Activated CD8-positive, alpha-beta memory T cell treated with anti-CD3 and anti-CD28 coated beads, Interleukin-2, amount 10 ng/mL, durations not matched to agents 7 days and 5 days (primary cell): ENCODE data around the gene C3orf52. TPM values are rescaled to one million over a fixed set of nuclear protein-coding genes. Genes with fewer than 3 reads are reported as not detected.
"Not testable (repeated sequence)": the region's sequence is repeated elsewhere in the genome, so short reads cannot be mapped to it uniquely, and the experiment has no call there.

Experiments
- ATAC-seq: fragments of 150-1000 bp; cut with Tn5 transposase; one replicate; pipeline ENCODE4 v1.10.0; 2021; ENCODE audit warnings: moderate library complexity
- CTCF ChIA-PET: fragments of 350-600 bp; sonication (Branson Sonifier 250); formaldehyde crosslinking; loops from one replicate; lab custom pipeline; 2021; ENCODE audit warnings: antibody characterized with exemption; lab: Charles Lee
- DNase-seq: peaks from one replicate; pipeline ENCODE4 v3.0.0-alpha.2; 2020
- H3K27ac Mint-ChIP-seq: one replicate; pipeline ENCODE4 v1.8.0; 2021; ENCODE audit warnings: mild to moderate bottlenecking, mixed read lengths
- H3K27me3 Mint-ChIP-seq: one replicate; pipeline ENCODE4 v1.8.0; 2021; ENCODE audit warnings: mixed read lengths
- H3K36me3 Mint-ChIP-seq: one replicate; pipeline ENCODE4 v1.8.0; 2021; ENCODE audit warnings: mild to moderate bottlenecking, mixed read lengths
- H3K4me1 Mint-ChIP-seq: one replicate; pipeline ENCODE4 v1.8.0; 2021; ENCODE audit warnings: mixed read lengths
- H3K4me3 Mint-ChIP-seq: one replicate; pipeline ENCODE4 v1.8.0; 2021; ENCODE audit warnings: mild to moderate bottlenecking, moderate library complexity, mixed read lengths
- H3K9me3 Mint-ChIP-seq: one replicate; pipeline ENCODE4 v1.8.0; 2022; ENCODE audit warnings: low read depth, mixed read lengths
- total RNA-seq, 2 experiments: library from RNA; stranded (reverse); gene quantifications; one replicate each; pipeline ENCODE4 v1.2.3, GENCODE V29; 2021

Gene C3orf52, protein sequence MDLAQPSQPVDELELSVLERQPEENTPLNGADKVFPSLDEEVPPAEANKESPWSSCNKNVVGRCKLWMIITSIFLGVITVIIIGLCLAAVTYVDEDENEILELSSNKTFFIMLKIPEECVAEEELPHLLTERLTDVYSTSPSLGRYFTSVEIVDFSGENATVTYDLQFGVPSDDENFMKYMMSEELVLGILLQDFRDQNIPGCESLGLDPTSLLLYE
- 1 to 10 TPM; 2.4 to 2.6 TPM for total RNA-seq

DNA sequence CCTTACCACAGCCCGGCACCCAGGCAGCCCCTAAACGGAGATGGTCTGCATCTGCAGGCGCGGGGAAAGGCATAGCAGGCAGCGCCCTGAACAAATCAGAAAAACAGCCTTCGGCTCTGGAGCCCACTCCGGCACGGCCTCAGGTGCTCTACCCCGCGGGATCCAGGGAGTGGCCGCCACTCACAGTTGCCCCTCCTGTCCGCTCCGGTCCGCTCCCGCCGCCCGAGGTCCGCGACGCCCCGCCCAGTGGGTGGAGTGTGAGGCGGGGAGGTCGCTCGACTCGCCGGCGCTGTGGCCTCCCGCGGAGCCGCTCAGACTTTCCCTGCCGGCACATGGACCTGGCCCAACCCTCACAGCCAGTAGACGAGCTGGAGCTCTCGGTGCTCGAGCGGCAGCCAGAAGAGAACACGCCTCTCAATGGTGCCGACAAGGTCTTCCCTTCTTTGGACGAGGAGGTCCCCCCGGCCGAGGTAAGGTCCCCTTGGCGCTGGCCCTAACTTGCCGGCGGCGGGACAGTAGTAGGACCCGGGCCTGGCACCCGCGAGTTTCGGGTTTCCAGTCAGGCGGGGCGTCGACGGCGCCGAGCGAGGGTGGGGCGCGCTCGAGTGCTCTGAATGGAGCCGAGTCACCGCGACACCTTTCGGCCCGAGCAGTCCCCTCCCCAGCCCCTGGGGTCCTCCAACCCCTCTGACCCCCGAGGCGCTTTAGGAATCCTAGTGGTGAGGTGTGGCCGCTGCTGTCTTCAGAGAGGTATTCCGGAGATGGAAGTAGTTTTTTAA, at the start of gene C3orf52:
TSS of gene C3orf52 (plus strand) at position 314 of the 779 bp plus-strand sequence. CDS start at position 333, 19 bp downstream.
- ATAC-seq (peak; percentile 94), DNase-seq (peak; percentile 72)
- H3K27ac Mint-ChIP-seq = peak within 1 kb of the TSS; percentile 59
- peaks cover 22% of the 10 kb centered on the region for H3K27me3 Mint-ChIP-seq
- no peaks in the 10 kb centered on the region for H3K9me3 Mint-ChIP-seq
- H3K36me3 Mint-ChIP-seq = peaks cover 1% of the 10 kb centered on the region
- CTCF ChIA-PET = no interaction called here
- H3K4me3 Mint-ChIP-seq = peak within 1 kb of the TSS; percentile 74
- H3K4me1 Mint-ChIP-seq = peaks cover 34% of the 10 kb centered on the region

DNA sequence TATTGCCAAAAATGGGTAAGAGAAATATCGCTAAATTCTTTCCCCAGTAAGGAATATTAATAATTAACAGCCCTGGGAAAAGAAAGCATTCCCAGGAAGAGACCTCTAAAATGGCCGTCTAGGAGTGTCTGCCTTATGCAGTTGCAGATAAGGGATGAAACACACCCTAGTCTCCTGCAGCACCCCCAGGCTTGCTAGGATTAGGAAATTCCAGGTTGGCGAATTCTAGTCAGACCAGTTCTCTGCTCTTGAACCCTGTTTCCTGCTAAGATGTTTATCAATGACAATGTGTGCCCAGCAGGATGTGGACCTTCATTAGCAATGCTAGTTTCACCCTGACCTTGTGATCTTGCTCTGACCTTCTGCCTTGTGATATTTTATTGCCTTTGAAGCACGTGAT, 49.0 kb upstream of the C3orf52 start:
- DNase-seq, H3K27me3 Mint-ChIP-seq, ATAC-seq, H3K4me1 Mint-ChIP-seq, CTCF ChIA-PET, H3K27ac Mint-ChIP-seq, H3K36me3 Mint-ChIP-seq, H3K9me3 Mint-ChIP-seq, H3K4me3 Mint-ChIP-seq: not testable (repeated sequence)

DNA sequence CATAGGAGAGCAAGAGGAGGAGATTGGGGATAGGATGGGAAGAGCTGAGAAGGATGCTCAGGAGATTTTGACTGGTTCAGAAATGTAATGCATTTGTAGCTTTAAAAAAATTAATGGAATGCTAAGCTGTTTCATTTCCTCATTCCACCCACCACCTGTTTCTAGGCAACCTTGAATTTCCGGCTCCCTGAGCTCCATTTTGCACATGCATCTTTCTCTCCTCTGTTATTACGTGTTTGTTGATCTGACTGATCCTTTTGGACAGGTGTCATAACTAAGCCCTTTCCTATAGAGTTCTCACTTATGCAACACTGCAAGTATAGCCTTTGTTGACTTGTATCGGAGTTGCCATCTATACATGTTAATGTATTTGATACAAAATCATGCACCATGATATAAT, 47.3 kb upstream of the C3orf52 start:
- Mint-ChIP-seq H3K36me3 (no peaks in the 10 kb centered on the region), H3K27me3 (no peaks in the 10 kb centered on the region), H3K27ac (no peak overlapping the region), H3K4me3 (no peak overlapping the region), H3K9me3 (no peaks in the 10 kb centered on the region), H3K4me1 (no peaks in the 10 kb centered on the region)
- CTCF ChIA-PET = no interaction called here
- ATAC-seq (no peak), DNase-seq (no peak)

DNA sequence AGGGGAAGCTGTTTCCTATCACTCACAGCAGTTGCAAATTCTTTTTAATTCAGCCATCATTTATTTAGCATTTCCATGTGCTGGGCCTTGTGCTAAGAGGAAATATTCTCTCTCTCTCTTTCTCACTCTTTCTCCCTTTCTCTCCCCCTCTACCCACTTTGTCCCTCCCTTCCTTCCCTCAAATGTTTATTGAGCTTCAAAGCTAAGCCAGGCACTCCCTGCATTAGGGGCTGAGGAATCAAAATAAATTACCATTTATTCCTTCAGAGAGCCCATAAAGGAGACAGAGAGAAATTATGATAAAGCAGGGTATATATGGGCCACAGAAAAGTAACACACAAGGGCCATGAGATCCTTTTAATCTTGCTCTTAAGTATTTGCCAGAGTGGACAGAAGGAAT, 44.9 kb upstream of the C3orf52 start:
- Mint-ChIP-seq H3K27me3 (no peaks in the 10 kb centered on the region), H3K27ac (no peak overlapping the region), H3K9me3 (no peaks in the 10 kb centered on the region), H3K4me1 (no peaks in the 10 kb centered on the region), H3K4me3 (no peak overlapping the region), H3K36me3 (no peaks in the 10 kb centered on the region)
- DNase-seq (no peak), ATAC-seq (no peak)
- CTCF ChIA-PET = interaction anchor here (0.7 to 1.7 kb wide), 4 partner anchors 9 to 25 kb away, joined by 3 to 4 read pairs (median 3); no protein-coding TSS in a partner anchor

DNA sequence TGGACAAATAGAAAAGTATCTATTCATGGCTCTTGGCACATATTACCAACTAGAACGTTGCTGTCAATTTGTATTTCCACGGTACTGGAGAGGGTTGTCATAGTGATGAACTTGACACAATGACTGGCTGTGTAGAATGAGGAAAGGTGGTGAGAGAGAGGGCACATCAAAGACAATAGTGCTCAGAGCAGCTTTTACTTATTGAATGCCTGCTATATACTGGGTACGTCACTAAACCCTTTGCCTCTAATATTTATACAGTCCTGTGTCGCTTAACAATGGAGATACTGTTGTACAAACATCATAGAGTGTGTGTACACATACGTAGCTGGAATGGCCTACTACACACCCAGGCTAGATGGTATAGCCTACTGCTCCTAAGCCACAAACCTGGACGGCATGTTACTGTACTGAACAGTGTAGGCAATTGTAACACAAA, 43.3 kb upstream of the C3orf52 start:
- no peak for ATAC-seq

DNA sequence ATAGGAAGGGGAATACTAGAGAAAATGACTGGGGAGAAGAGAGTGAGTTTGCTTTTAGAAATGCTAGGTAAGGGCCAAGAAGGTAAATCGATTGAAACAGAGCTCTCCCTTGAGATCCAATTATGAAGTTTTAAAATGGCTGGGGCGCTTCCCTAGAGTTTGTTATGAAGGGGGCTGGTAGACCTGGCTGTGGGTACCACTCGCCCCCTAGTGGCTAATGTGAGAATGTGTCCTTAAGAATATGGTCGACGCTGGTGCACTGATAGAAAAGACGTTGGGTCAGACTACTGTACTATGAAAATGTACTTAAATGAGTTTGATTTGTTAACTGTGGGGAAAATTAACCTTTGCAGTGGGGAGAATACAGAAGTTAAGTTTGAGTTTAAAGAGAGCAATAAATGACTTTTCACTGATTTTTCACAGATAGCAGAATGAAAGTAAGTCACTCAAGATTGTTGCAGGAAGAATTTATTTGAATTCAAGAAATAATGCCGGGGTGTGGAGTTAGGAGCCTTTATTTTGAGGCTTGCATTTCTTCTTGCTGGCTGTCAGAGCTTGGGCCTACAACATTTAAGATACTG, 42.5 kb upstream of the C3orf52 start:
- Mint-ChIP-seq H3K9me3 (no peaks in the 10 kb centered on the region), H3K27me3 (no peaks in the 10 kb centered on the region), H3K4me3 (no peak overlapping the region), H3K27ac (no peak overlapping the region), H3K36me3 (no peaks in the 10 kb centered on the region), H3K4me1 (peaks cover 5% of the 10 kb centered on the region)
- CTCF ChIA-PET = interaction anchor here (0.8 to 2.3 kb wide), 21 partner anchors 9 to 437 kb away, joined by 3 to 14 read pairs (median 4); partner anchors contain the start of gene ABHD10
- DNase-seq (peak; percentile 66), ATAC-seq (peak; percentile 96)

More for the DNA sequence above, 43.3 kb upstream of the C3orf52 start:
- Mint-ChIP-seq H3K36me3 (no peaks in the 10 kb centered on the region), H3K27me3 (no peaks in the 10 kb centered on the region), H3K9me3 (no peaks in the 10 kb centered on the region), H3K4me3 (no peak overlapping the region), H3K4me1 (peaks cover 5% of the 10 kb centered on the region), H3K27ac (no peak overlapping the region)
- CTCF ChIA-PET = interaction anchor here (0.8 to 2.3 kb wide), 18 partner anchors 9 to 436 kb away, joined by 3 to 14 read pairs (median 4); partner anchors contain the start of gene ABHD10
- no peak for DNase-seq

DNA sequence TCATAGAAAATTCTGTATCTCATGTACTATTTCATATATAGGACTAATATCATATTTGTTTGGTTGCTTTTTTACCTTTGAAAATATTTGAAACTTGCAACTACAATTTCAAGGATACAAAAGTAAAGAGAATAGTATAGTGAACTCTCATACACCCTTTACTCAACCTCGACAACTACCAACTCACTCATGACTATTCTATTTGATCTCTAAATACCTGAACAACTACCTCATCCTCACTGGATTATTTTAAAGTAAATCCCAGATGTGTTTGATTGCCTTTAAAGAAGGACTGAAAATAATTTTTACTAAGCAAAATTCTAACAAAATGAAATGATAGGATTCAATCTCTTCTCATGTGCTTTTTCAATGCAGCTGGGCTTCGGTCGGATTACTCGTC, 39.6 kb upstream of the C3orf52 start:
- no peak for ATAC-seq
- no peaks in the 10 kb centered on the region for H3K9me3 Mint-ChIP-seq
- CTCF ChIA-PET = interaction anchor here (1.0 kb wide), 1 partner anchor 79 kb away, joined by 3 read pairs; no protein-coding TSS in a partner anchor
- DNase-seq = no peak
- H3K4me1 Mint-ChIP-seq = peaks cover 5% of the 10 kb centered on the region
- H3K36me3 Mint-ChIP-seq = no peaks in the 10 kb centered on the region
- H3K4me3 Mint-ChIP-seq = no peak overlapping the region
- no peaks in the 10 kb centered on the region for H3K27me3 Mint-ChIP-seq
- no peak overlapping the region for H3K27ac Mint-ChIP-seq

DNA sequence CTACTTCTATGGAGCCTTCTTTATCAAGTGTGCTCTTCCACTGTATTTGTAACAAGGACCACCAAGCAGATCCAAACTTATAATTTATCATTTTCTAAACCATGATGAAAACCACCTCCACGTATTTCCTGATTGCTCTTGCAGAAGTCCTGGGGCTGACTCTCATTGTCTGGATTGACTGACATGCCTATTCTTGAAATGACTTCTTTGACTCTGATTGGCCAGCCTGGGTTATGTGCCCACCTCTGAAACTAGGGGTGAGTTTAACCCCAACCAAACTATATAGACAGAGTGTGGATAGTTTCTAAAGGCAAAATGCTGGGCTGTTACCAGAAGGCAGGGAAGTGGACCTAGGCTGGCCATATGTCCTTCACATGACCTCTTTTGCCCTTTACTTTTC, 38.9 kb upstream of the C3orf52 start:
- H3K27me3 Mint-ChIP-seq = no peaks in the 10 kb centered on the region
- ATAC-seq = no peak
- CTCF ChIA-PET = no interaction called here
- no peak for DNase-seq
- no peak overlapping the region for H3K27ac Mint-ChIP-seq
- peaks cover 5% of the 10 kb centered on the region for H3K4me1 Mint-ChIP-seq
- H3K36me3 Mint-ChIP-seq = no peaks in the 10 kb centered on the region
- no peak overlapping the region for H3K4me3 Mint-ChIP-seq
- no peaks in the 10 kb centered on the region for H3K9me3 Mint-ChIP-seq

DNA sequence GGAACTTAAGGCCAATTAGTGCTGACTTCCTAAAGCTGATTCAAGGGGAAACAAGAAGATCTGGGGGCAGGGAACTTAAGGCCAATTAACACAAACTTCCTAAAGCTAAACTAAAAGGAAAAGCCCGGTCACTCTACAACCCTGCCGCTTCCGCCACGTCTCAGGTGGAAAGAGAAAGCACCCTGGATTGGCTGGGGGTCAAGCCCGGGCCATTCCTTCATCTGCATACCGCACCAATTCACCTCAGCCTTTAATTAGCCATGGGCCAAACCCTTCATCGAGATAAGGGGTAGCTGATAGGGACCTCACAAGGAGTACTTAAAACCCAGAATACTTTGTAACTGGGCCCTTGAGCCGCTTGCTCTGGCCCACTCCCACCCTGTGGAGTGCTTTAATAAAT, 37.3 kb upstream of the C3orf52 start:
- CTCF ChIA-PET = no interaction called here
- no peak overlapping the region for H3K27ac Mint-ChIP-seq
- DNase-seq (no peak), ATAC-seq (no peak)
- no peaks in the 10 kb centered on the region for H3K36me3 Mint-ChIP-seq
- H3K4me3 Mint-ChIP-seq = no peak overlapping the region
- peaks cover 5% of the 10 kb centered on the region for H3K27me3 Mint-ChIP-seq
- H3K4me1 Mint-ChIP-seq = peaks cover 13% of the 10 kb centered on the region
- no peaks in the 10 kb centered on the region for H3K9me3 Mint-ChIP-seq

DNA sequence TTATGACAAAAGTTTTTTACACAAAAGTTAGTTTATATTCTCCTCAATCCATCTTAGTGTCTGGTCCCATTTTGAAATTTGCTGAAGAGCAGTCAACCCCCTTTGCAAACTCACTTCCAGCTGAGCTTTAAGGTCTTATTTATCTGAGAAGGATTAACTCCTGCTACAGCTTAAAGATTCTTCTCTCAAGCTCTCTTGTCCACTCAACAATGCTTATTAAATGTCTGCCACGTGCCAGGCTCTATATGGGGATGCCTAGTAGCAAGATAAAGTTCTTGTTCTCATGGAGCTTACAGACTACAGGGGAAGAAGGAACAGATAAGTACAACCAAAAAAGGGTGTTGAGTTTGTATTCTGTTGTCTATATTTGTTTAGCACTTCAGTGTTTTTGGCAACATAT, 33.0 kb upstream of the C3orf52 start:
- DNase-seq = no peak
- Mint-ChIP-seq H3K27me3 (peaks cover 9% of the 10 kb centered on the region), H3K9me3 (no peaks in the 10 kb centered on the region), H3K27ac (no peak overlapping the region), H3K4me1 (peaks cover 33% of the 10 kb centered on the region), H3K36me3 (no peaks in the 10 kb centered on the region), H3K4me3 (no peak overlapping the region)
- CTCF ChIA-PET = interaction anchor here (1.0 to 2.4 kb wide), 5 partner anchors 10 to 86 kb away, joined by 3 to 11 read pairs (median 3); no protein-coding TSS in a partner anchor
- ATAC-seq = no peak

DNA sequence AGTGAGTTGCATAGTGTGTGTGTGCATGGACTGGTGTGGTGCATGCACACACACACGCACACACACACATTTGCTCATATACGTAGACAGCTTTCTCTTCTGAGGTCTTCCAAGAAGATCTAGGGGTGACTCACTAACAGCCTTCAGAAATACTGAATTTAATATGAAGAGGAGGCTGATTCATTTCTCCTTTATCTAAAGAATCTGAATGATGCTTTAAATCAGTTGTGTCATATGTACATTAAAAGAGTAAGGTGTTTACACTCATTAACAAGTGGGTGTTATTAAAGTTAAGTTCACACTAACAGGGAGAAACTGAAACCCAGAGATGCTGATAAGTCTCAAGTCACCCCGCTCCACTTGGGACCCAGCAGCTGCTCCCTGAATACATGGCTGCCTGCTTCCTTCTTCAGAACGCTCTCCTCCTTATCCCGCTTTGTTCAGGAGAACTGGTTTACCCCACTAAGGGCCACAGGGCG, 29.7 kb upstream of the C3orf52 start:
- peaks cover 33% of the 10 kb centered on the region for H3K4me1 Mint-ChIP-seq
- H3K27me3 Mint-ChIP-seq = peaks cover 9% of the 10 kb centered on the region
- peak overlapping the region; percentile 53 for H3K27ac Mint-ChIP-seq
- H3K9me3 Mint-ChIP-seq = no peaks in the 10 kb centered on the region
- no peaks in the 10 kb centered on the region for H3K36me3 Mint-ChIP-seq
- H3K4me3 Mint-ChIP-seq = peak overlapping the region; percentile 40
- ATAC-seq (peak; percentile 88), DNase-seq (peak; percentile 48)
- CTCF ChIA-PET = interaction anchor here (0.8 to 1.2 kb wide), 3 partner anchors 12 to 238 kb away, joined by 3 to 5 read pairs (median 4); partner anchors contain the start of gene SLC9C1

DNA sequence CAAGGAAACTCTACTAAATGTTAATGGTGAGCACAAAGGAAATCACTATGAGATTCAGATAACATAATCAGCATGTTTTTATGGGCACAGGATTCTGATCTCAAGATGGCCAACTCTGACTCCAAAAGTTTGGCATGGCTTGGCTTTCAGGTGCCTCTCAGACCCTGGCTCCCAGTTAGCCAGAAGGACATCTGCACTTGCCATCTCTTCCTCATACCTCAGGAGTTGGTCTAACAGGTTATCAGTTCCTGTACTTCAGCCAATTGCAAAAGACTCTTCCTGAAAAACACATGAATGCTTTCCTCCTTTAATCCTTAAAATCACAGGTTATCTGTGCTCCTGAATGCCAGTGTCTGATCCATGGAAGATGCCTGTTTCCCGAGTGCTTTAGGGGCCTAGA, 26.7 kb upstream of the C3orf52 start:
- no peak overlapping the region for H3K27ac Mint-ChIP-seq
- CTCF ChIA-PET = no interaction called here
- no peaks in the 10 kb centered on the region for H3K9me3 Mint-ChIP-seq
- H3K27me3 Mint-ChIP-seq = peaks cover 2% of the 10 kb centered on the region
- no peaks in the 10 kb centered on the region for H3K36me3 Mint-ChIP-seq
- ATAC-seq (no peak), DNase-seq (no peak)
- H3K4me3 Mint-ChIP-seq = no peak overlapping the region
- peaks cover 22% of the 10 kb centered on the region for H3K4me1 Mint-ChIP-seq

DNA sequence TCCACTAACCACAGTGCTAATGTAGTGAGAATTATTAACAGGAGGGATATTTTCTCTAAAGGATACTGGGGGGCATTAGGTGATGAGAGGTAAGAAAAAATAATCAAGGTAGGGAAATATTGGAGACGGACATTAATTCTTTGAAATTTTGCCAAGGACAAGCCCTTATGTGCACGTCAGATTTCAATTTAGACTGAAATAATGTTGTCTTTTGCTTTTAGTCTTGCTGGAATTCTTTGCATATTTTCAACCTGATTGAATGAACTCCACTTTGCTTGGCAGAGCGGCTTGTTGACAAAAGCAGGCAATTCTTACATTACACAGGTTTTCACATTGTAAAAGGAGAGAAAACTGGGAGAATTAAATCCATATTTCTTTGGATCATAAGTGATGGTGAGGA, 25.0 kb upstream of the C3orf52 start:
- H3K4me3 Mint-ChIP-seq = no peak overlapping the region
- peaks cover 18% of the 10 kb centered on the region for H3K4me1 Mint-ChIP-seq
- CTCF ChIA-PET = no interaction called here
- no peak for DNase-seq
- H3K27ac Mint-ChIP-seq = no peak overlapping the region
- H3K9me3 Mint-ChIP-seq = no peaks in the 10 kb centered on the region
- peaks cover 2% of the 10 kb centered on the region for H3K27me3 Mint-ChIP-seq
- ATAC-seq = no peak
- H3K36me3 Mint-ChIP-seq = no peaks in the 10 kb centered on the region
